ENCODE results near the gene UNC5A.

DNA sequence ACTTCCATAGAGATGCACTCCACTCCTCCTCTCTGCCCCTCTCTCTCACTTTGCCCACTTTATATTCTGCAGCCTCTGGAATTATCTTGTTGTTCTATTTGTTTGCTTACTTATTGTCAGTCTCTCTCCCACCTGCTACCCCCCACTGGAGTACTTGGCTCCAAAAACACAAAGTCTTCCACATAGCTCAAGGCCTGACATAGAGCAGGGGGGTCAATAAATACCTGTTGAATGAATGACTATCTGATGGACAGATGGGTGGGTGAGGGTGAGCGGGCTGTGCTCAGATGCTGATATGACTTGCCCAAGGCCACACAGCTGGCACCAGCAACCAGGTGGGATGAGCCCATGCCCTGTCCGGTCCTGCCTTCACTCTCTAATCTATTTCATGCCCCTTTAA lies 13.4 kb upstream of the UNC5A start:
- TF ChIP-seq, protein P1, sequence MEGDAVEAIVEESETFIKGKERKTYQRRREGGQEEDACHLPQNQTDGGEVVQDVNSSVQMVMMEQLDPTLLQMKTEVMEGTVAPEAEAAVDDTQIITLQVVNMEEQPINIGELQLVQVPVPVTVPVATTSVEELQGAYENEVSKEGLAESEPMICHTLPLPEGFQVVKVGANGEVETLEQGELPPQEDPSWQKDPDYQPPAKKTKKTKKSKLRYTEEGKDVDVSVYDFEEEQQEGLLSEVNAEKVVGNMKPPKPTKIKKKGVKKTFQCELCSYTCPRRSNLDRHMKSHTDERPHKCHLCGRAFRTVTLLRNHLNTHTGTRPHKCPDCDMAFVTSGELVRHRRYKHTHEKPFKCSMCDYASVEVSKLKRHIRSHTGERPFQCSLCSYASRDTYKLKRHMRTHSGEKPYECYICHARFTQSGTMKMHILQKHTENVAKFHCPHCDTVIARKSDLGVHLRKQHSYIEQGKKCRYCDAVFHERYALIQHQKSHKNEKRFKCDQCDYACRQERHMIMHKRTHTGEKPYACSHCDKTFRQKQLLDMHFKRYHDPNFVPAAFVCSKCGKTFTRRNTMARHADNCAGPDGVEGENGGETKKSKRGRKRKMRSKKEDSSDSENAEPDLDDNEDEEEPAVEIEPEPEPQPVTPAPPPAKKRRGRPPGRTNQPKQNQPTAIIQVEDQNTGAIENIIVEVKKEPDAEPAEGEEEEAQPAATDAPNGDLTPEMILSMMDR (IDR thresholded peaks at IDR 0.05): no peak
- TF ChIP-seq POLR2A (IDR thresholded peaks at IDR 0.05): no peak
